ENCODE data around the gene IRF2BP1. TPM values are rescaled to one million over a fixed set of nuclear protein-coding genes. Genes with fewer than 3 reads are reported as not detected.

The IRF2BP1 gene
- total and polyA plus RNA-seq, 2 of the 13 experiments (the other 11 are each of a cell fraction or from before 2014, with no cell fraction given) = 4.3 to 14.3 TPM

DNA sequence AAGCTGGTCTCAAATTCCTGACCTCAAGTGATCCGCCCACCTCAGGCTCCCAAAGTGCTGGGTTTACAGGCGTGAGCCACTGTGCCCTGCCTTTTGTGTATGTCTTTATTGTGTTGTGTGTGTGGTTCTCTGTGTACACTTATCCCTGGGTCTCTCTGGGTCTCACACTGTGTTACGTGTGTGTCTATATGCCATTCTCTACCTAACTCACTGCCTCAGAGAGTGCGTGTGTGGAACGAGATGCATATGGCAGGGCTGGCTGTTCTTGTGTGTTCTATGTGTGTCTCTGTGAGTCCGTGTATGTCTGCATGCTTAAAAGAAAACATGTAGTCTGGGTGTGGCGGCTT is 11.3 kb downstream of the IRF2BP1 start (continued):
- TF ChIP-seq, protein P1, sequence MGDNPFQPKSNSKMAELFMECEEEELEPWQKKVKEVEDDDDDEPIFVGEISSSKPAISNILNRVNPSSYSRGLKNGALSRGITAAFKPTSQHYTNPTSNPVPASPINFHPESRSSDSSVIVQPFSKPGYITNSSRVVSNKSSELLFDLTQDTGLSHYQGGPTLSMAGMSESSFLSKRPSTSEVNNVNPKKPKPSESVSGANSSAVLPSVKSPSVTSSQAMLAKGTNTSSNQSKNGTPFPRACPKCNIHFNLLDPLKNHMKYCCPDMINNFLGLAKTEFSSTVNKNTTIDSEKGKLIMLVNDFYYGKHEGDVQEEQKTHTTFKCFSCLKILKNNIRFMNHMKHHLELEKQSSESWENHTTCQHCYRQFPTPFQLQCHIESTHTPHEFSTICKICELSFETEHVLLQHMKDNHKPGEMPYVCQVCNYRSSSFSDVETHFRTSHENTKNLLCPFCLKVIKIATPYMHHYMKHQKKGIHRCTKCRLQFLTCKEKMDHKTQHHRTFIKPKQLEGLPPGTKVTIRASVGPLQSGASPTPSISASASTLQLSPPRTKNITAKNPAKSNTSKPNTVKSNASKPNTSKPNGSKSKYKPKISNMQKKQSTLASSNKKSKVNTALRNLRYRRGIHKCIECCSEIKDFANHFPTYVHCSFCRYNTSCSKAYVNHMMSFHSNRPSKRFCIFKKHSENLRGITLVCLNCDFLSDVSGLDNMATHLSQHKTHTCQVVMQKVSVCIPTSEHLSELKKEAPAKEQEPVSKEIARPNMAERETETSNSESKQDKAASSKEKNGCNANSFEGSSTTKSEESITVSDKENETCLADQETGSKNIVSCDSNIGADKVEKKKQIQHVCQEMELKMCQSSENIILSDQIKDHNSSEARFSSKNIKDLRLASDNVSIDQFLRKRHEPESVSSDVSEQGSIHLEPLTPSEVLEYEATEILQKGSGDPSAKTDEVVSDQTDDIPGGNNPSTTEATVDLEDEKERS (CRISPR knock-in tag; IDR thresholded peaks at IDR 0.05) = 0 out of 2 replicates have a peak, but pooled peaks have one; percentile 42
- TF ChIP-seq TSC22D2 (CRISPR knock-in tag; IDR thresholded peaks at IDR 0.05; ENCODE audit: borderline replicate concordance) (no peak), FOXO1 (CRISPR knock-in tag; IDR thresholded peaks at IDR 0.05) (peak; percentile 10; the same call in 1 of the 2 replicates), POLR2A (IDR thresholded peaks at IDR 0.05; ENCODE audit: insufficient read depth in 1 of 2, low read depth in 2 of 2, low read length in 2 of 2) (peak; percentile 40 to 52; a peak in 3 of 4 replicates), RXRA (CRISPR knock-in tag; IDR thresholded peaks at IDR 0.05) (peak; percentile 66; the same call in 1 of the 2 replicates), ISX (CRISPR knock-in tag; conservative IDR thresholded peaks at IDR 0.05) (no peak), BCL6 (CRISPR knock-in tag; IDR thresholded peaks at IDR 0.05) (0 out of 2 replicates have a peak, but pooled peaks have one; percentile 39), NFYB (CRISPR knock-in tag; IDR thresholded peaks at IDR 0.05) (no peak), KLF16 (CRISPR knock-in tag; IDR thresholded peaks at IDR 0.05) (no peak), SOX6 (IDR thresholded peaks at IDR 0.05) (no peak), SOX6 (CRISPR knock-in tag; IDR thresholded peaks at IDR 0.05) (peak; percentile 10; the same call in 1 of the 2 replicates), FOXP1 (IDR thresholded peaks at IDR 0.05) (no peak), FOXP1 (CRISPR knock-in tag; IDR thresholded peaks at IDR 0.05) (peak; percentile 57; the same call in 1 of the 2 replicates), ZFAT (CRISPR knock-in tag; conservative IDR thresholded peaks at IDR 0.05) (no peak), JUNB (CRISPR knock-in tag; IDR thresholded peaks at IDR 0.05; ENCODE audit: borderline replicate concordance) (no peak), SOX5 (CRISPR knock-in tag; IDR thresholded peaks at IDR 0.05; ENCODE audit: borderline replicate concordance) (peak; percentile 39; the same call in 1 of the 2 replicates), ZNF20 (CRISPR knock-in tag; IDR thresholded peaks at IDR 0.05) (no peak), FOXA1 (IDR thresholded peaks at IDR 0.05) (no peak), FOXA1 (CRISPR knock-in tag; IDR thresholded peaks at IDR 0.05) (peak; percentile 72), GATAD2A (CRISPR knock-in tag; IDR thresholded peaks at IDR 0.05) (peak; percentile 53), ETV5 (CRISPR knock-in tag; IDR thresholded peaks at IDR 0.05; ENCODE audit: borderline replicate concordance) (0 out of 2 replicates have a peak, but pooled peaks have one; percentile 30), SMAD9 (CRISPR knock-in tag; IDR thresholded peaks at IDR 0.05) (no peak)
- TF ChIP-seq, protein P2, sequence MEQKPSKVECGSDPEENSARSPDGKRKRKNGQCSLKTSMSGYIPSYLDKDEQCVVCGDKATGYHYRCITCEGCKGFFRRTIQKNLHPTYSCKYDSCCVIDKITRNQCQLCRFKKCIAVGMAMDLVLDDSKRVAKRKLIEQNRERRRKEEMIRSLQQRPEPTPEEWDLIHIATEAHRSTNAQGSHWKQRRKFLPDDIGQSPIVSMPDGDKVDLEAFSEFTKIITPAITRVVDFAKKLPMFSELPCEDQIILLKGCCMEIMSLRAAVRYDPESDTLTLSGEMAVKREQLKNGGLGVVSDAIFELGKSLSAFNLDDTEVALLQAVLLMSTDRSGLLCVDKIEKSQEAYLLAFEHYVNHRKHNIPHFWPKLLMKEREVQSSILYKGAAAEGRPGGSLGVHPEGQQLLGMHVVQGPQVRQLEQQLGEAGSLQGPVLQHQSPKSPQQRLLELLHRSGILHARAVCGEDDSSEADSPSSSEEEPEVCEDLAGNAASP (CRISPR knock-in tag; IDR thresholded peaks at IDR 0.05; ENCODE audit: borderline replicate concordance) = peak; percentile 76
- TF ChIP-seq, protein P3, sequence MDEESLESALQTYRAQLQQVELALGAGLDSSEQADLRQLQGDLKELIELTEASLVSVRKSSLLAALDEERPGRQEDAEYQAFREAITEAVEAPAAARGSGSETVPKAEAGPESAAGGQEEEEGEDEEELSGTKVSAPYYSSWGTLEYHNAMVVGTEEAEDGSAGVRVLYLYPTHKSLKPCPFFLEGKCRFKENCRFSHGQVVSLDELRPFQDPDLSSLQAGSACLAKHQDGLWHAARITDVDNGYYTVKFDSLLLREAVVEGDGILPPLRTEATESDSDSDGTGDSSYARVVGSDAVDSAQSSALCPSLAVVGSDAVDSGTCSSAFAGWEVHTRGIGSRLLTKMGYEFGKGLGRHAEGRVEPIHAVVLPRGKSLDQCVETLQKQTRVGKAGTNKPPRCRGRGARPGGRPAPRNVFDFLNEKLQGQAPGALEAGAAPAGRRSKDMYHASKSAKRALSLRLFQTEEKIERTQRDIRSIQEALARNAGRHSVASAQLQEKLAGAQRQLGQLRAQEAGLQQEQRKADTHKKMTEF (CRISPR knock-in tag; IDR thresholded peaks at IDR 0.05) = no peak
- TF ChIP-seq, protein P4, sequence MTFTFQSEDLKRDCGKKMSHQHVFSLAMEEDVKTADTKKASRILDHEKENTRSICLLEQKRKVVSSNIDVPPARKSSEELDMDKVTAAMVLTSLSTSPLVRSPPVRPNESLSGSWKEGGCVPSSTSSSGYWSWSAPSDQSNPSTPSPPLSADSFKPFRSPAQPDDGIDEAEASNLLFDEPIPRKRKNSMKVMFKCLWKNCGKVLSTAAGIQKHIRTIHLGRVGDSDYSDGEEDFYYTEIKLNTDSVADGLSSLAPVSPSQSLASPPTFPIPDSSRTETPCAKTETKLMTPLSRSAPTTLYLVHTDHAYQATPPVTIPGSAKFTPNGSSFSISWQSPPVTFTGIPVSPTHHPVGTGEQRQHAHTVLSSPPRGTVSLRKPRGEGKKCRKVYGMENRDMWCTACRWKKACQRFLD (CRISPR knock-in tag; IDR thresholded peaks at IDR 0.05; ENCODE audit: borderline replicate concordance) = 0 out of 2 replicates have a peak, but pooled peaks have one; percentile 14

All from HepG2 (cell line).